GM19372 (cell line): Measurements from ENCODE around the gene SFT2D2.

ENCODE experiments used
- ATAC-seq: cut with Tn5 transposase; IDR thresholded peaks from one replicate; pipeline ENCODE4 v1.9.1; 2021; ENCODE audit warnings: mild to moderate bottlenecking, low read depth, moderate library complexity; ENCODE audit not compliant: unreplicated experiment

The SFT2D2 gene

GRCh38 chr1:168263130-168263529, 37.3 kb downstream of the SFT2D2 start:
- ATAC-seq, result no peak

- ATAC-seq, result no peak
These were observed 38.5 kb downstream of the SFT2D2 start for GRCh38 chr1:168264296-168264695.

GRCh38 chr1:168265596-168265995, 39.8 kb downstream of the SFT2D2 start:
- ATAC-seq, result no peak

- no peak for ATAC-seq
These were observed 40.9 kb downstream of the SFT2D2 start for GRCh38 chr1:168266644-168267186.

GRCh38 chr1:168271636-168272035, 45.8 kb downstream of the SFT2D2 start:
- ATAC-seq, result no peak

GRCh38 chr1:168273575-168273974, 47.8 kb downstream of the SFT2D2 start:
- no peak for ATAC-seq

- no peak for ATAC-seq
These were observed 53.4 kb downstream of the SFT2D2 start for GRCh38 chr1:168279253-168279652.

- no peak for ATAC-seq
These were observed 54.6 kb downstream of the SFT2D2 start, which contains the start of gene TBX19 for GRCh38 chr1:168280296-168280927. TSS of gene TBX19 (plus strand) at chr1:168280877. CDS start at chr1:168281091, 214 bp downstream.

GRCh38 chr1:168281603-168282325, 56.0 kb downstream of the SFT2D2 start:
- no peak for ATAC-seq

GRCh38 chr1:168285521-168285790, 59.7 kb downstream of the SFT2D2 start:
- ATAC-seq, result no peak

- ATAC-seq, result no peak
These were observed 60.4 kb downstream of the SFT2D2 start for GRCh38 chr1:168285971-168286927.

- no peak for ATAC-seq
These were observed 61.4 kb downstream of the SFT2D2 start for GRCh38 chr1:168287237-168287664.

GRCh38 chr1:168288311-168289052, 62.7 kb downstream of the SFT2D2 start:
- no peak for ATAC-seq

- no peak for ATAC-seq
These were observed 65.5 kb downstream of the SFT2D2 start for GRCh38 chr1:168291222-168291837.

- no peak for ATAC-seq
These were observed 67.6 kb downstream of the SFT2D2 start for GRCh38 chr1:168293356-168293755.

- no peak for ATAC-seq
These were observed 69.8 kb downstream of the SFT2D2 start for GRCh38 chr1:168295411-168296114.

GRCh38 chr1:168297019-168297730, 71.4 kb downstream of the SFT2D2 start:
- no peak for ATAC-seq

GRCh38 chr1:168298446-168298845, 72.6 kb downstream of the SFT2D2 start:
- no peak for ATAC-seq

- ATAC-seq, result no peak
These were observed 74.8 kb downstream of the SFT2D2 start for GRCh38 chr1:168300626-168301025.
